ENCODE data around the gene TENM4.

The TENM4 gene

DNA sequence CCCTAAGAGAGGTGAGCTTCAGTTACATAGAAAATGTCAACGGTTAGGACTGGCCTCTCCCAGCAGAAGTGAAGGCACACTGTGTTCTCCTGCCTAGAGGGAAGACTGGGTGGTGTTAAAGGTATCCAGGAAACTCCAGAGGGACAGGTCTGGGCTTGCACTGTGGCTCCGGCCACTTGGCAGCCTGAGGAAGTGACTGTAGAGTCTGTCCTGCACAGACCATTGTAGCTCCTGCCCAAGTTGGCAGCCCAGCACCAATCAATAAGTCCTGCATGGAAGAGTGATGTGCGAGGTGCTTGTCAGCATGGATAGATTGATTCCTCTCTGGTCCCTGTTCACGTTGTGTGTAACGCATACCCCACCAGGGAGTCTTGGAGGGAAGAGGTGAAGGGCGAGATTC lies 284.8 kb downstream of the TENM4 start:
- TF ChIP-seq, protein P1, sequence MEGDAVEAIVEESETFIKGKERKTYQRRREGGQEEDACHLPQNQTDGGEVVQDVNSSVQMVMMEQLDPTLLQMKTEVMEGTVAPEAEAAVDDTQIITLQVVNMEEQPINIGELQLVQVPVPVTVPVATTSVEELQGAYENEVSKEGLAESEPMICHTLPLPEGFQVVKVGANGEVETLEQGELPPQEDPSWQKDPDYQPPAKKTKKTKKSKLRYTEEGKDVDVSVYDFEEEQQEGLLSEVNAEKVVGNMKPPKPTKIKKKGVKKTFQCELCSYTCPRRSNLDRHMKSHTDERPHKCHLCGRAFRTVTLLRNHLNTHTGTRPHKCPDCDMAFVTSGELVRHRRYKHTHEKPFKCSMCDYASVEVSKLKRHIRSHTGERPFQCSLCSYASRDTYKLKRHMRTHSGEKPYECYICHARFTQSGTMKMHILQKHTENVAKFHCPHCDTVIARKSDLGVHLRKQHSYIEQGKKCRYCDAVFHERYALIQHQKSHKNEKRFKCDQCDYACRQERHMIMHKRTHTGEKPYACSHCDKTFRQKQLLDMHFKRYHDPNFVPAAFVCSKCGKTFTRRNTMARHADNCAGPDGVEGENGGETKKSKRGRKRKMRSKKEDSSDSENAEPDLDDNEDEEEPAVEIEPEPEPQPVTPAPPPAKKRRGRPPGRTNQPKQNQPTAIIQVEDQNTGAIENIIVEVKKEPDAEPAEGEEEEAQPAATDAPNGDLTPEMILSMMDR (IDR thresholded peaks at IDR 0.05; ENCODE audit: low read depth, low read length, missing control alignments) = no peak
- no peak overlapping the region for H3K4me3 ChIP-seq (ENCODE audit: low read depth, low read length)
- no peak for DNase-seq (ENCODE audit: low read depth)

DNA sequence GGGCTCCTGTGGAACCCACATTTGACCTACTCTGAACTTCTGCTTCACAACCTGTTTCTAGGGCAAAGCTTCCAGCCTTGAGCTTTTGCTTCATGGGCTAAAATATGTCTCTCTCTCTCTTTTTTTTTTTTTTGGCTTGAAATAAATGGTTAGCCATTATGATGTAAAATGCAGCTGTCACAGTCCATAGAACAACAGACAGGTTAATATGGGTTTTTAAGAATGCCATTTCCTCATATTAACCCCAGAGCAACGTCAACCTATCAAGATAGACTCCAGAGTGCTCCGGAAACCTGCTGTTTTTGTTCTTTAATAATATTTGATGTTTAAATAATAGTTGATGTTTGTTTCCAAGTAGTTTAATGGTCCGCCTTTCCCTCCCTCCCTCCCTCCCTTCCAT lies 285.6 kb downstream of the TENM4 start:
- TF ChIP-seq, protein P1 (IDR thresholded peaks at IDR 0.05; ENCODE audit: low read depth, low read length, missing control alignments) = no peak
- no peak for DNase-seq (ENCODE audit: low read depth)
- no peak overlapping the region for H3K4me3 ChIP-seq (ENCODE audit: low read depth, low read length)

DNA sequence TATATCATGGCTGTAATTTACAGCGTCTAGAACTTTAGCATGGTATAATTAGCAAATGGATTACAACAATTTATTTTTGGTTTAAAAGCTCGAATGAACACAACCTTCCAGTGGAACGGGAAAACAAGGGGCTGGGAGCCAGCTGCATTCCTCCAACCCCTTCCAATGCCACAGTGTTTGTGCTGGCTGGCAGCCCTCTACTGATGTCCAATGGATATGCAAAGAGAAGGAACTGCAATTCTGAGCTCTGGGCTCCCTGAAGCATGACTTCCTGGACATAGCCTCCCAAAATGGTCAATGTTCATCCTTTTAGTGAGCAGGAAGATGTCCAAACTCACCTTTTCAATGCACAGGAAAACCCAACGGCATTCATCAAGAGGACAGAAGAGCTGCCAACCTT lies 288.3 kb downstream of the TENM4 start:
- DNase-seq (ENCODE audit: low read depth) = no peak
- TF ChIP-seq, protein P1 (IDR thresholded peaks at IDR 0.05; ENCODE audit: low read depth, low read length, missing control alignments) = no peak
- H3K4me3 ChIP-seq (ENCODE audit: low read depth, low read length) = no peak overlapping the region

DNA sequence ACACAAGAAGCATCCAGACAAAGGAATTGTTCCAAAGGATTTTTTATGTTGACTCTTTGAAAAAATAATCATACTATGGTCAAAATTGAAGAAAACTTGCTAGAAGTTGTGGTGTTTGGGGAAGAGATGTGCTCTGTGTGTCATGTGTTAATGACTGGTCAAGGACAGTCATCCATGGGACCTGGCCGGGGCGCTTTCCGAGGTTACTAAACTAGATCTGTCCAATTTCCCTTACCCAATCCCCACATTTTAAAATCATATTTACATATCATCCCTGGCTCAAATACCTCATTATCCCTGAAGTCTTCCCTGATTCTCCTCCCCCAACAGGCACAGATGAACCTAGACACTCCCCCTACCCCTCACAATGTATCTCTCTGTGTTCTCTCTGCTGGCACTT lies 289.4 kb downstream of the TENM4 start:
- DNase-seq (ENCODE audit: low read depth) = no peak
- TF ChIP-seq, protein P1 (IDR thresholded peaks at IDR 0.05; ENCODE audit: low read depth, low read length, missing control alignments) = no peak
- H3K4me3 ChIP-seq (ENCODE audit: low read depth, low read length) = no peak overlapping the region

DNA sequence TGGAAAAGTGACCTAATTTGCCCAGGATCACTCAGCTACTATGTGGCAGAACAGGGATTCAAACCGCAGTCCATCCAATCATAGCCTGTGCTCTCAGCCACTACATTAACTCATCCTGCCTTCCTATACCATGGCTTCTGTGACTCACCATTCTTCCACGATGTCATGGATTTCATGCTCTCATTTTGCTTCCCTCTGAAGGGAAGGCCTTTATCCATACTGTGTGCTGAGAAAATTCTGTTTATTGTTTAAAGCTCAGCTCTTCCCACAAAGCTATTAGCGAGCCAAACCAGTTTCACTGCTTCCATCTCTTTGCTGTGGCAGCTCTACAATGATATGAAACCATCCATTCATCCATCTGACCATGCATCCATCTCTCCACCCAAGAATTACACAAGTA lies 289.9 kb downstream of the TENM4 start:
- DNase-seq (ENCODE audit: low read depth) = no peak
- TF ChIP-seq, protein P1 (IDR thresholded peaks at IDR 0.05; ENCODE audit: low read depth, low read length, missing control alignments) = no peak
- no peak overlapping the region for H3K4me3 ChIP-seq (ENCODE audit: low read depth, low read length)

DNA sequence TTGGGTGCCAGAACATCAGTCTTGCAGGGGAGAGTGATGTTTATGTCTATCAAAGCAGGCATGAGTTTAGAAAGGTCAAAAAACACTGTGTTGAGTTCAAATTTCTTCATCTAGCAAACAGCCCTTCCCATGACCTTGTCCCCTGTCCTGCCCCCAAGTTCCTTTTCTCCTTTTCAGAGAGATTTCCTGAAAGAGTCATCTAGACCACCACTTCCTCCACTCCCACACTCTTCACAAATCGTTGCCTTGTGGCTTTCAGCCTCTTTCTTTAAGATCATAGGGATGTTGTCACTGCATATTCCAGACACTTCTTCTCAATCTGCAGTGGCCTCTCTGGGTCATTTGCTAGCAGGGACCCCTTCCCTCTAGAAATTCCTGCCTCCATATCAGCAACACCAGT lies 290.5 kb downstream of the TENM4 start:
- no peak for DNase-seq (ENCODE audit: low read depth)
- no peak overlapping the region for H3K4me3 ChIP-seq (ENCODE audit: low read depth, low read length)
- TF ChIP-seq, protein P1 (IDR thresholded peaks at IDR 0.05; ENCODE audit: low read depth, low read length, missing control alignments) = no peak

DNA sequence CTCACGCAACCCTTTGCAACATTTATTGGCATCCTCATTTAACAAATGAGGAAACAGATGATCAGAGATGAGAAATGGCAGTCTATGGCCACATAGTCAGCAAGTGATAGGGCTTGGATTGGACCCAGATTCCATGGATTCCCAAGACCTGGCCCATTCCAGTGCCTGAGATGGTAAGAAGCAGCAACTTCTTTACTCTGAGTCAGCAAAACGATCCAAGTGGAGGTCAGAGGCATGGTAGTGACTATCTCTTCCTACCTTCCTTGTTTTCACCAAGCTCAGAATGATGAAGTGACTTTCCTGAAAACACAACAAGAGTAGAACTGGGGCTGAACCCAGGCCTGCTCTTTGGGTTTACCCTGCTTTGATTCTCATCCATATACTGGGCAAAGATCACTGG lies 293.1 kb downstream of the TENM4 start:
- no peak overlapping the region for H3K4me3 ChIP-seq (ENCODE audit: low read depth, low read length)
- TF ChIP-seq, protein P1 (IDR thresholded peaks at IDR 0.05; ENCODE audit: low read depth, low read length, missing control alignments) = no peak
- no peak for DNase-seq (ENCODE audit: low read depth)
